Endometrium (tissue), 2 donors: ENCODE data around the gene TANC2.
A peak's percentile ranks its signal among the peaks of the same experiment; 100 is the strongest.
"Not testable (repeated sequence)": the region's sequence is repeated elsewhere in the genome, so short reads cannot be mapped to it uniquely, and the experiment has no call there.

Experiments used
- FAIRE-seq: peaks from 2 replicates; lab custom pipeline; 2012; peaks lifted over from hg19 to GRCh38; lab: Jason Lieb, UNC
- donor health status: control.
- donor health status: control.

Gene TANC2

GRCh38 chr17:62964506-62964905 is 1.5 kb upstream of the TANC2 start:
- no peak for FAIRE-seq

DNA sequence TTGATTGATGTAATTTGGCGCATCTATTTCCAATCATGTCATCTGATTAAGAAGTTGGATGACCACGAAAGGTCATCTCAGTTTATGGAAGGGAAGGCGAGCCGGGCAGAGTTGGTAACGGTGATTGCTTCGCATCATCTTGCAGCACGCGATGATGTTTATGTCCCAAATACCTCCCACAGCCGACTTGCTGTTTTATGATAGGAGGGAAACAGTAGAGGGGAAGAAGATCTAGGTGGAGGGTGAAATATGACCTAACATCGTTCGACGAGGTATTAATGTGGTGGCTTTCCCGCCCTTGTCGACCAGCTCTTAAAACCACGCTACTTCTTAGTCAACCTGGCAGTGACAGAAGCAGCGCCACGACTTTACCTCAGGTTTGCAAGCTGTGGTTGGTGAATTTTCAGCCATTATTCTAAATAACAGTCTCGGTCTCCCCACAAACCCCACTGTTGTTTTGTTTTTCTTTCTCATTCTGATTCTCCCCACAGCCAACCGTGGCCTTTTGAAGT is 805 bp upstream of the TANC2 start:
- no peak for FAIRE-seq

DNA sequence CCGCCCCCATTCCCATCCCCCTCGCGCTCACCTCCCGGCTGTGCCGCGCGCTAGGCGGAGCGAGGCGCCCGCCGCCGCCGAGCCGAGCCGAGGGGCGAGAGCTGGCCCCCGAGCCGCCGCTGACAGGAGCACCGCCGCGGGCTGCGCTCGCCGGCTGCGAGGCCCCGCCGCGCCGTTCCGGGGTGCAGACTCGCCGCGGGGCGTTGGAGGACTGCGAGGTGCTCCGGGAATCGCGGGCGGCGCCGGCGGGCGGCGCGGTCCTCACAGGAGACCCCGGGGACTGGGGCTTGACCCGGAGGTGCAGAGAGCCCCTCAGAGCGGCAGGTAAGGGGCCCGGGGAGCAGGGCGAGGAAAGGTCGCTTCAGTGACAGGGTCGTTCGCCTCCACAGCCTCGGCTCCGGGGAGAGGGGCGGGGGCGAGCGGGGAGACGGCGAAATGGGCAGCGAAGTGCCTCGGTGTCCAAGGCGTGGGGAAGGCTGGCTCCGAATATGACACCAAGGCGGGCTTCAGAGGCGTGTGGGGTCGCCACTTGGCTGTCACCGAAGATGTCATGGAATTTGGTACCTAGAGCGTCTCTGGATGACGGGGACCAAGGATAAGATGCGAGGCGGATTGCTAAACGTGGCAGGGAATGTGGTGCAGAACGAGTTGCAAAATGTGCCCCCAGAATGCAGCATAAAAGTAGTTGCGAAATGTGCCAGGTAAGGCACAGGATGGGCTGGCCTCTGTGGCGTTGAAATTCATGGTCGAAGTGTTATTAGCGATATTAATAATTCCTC is 580 bp downstream of the TANC2 start:
- no peak for FAIRE-seq

DNA sequence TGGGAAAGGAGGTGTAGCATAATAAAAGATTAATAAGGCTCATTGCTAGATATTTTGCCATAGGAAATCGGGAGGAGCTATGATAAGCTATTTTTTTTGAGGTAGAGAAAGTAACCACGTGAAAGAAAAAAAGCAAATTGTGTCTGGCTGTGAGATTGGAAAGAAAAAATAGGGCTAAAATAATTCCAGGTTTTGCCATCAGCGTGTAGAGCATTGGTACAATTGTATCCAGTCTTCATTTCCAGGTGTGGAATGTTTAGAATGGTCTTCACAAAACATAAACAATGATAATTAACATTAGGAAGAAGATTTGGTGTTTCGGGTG is 1.1 kb downstream of the TANC2 start:
- no peak for FAIRE-seq

DNA sequence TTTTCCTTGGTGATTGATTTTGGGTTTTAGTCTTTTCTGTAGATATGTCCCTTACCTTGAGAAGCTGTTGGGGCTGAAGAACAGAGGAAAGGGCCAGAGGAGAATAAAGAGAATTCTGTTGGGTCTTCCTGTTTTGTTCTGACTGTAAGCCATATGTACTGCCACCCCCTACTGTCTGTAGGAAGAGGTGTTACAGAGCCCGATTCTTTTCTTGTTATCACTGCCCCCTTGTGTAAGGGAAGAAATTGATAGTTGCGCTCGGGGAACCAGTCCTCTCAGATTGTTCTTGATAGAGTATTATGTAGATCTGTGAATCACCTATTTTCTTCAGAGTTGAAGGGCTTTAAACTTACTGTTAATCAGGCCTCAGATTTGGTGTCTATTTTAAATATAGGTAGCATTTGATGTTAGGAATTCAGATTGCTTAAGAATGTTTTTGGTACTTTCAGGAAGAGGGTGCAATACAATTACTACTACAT is 2.4 kb downstream of the TANC2 start:
- peak; percentile 93 for FAIRE-seq

- no peak for FAIRE-seq
Observed at GRCh38 chr17:62970610-62971009, 4.6 kb downstream of the TANC2 start.

DNA sequence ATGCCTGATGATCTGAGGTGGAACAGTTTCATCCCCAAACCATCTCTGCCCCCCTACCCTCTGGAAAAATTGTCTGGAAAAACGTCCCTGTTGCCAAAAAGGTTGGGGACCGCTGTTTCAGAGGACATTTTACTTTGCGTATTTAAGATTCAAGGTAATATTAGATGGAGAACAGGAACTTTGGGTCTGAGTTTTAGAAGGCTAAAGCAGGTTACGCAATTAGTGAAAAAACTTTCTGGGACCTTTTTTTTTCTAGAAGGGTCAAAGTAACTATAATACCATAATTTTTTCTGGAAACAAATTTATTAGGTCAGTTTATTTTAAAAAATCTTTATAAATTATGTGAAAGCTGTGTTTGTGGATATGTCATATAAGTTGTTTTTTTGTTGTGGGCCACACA is 5.8 kb downstream of the TANC2 start:
- no peak for FAIRE-seq

- no peak for FAIRE-seq
Observed at GRCh38 chr17:62974788-62975187, 8.8 kb downstream of the TANC2 start.

- no peak for FAIRE-seq
Observed at GRCh38 chr17:62975206-62975605, 9.2 kb downstream of the TANC2 start.

DNA sequence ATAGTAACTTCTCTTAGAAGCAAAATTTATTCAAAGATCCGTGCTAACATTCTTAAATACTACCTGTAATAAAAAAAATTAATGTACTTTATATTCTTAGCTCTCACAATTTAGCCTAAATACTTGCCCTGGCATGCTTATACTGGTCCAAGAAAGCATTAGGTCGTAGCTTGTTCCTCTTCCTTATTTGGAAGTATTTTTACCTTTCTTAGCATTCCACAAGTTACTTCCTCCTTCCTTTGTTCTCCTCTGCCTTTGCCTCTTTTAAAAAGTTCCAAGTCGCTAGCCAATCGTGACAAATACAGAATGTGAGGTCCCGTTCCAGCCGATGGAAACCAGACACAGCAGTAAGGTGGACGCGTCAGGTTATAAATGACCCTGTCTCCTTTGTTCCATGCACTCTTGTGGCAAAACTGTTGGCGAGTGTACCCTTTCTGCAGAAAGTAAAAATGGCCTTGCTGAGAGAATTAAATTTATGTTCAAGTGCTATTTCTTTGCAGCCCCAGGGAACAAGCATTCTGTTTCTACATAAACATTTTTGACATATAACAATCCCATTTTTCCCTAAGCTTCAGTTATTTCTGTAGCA is 10.7 kb downstream of the TANC2 start:
- FAIRE-seq, result not testable (repeated sequence)

- no peak for FAIRE-seq
Observed at GRCh38 chr17:62980842-62981241, 14.8 kb downstream of the TANC2 start.

GRCh38 chr17:62981933-62982332 is 15.9 kb downstream of the TANC2 start:
- no peak for FAIRE-seq

- FAIRE-seq, result no peak
Observed at GRCh38 chr17:62984801-62985200, 18.8 kb downstream of the TANC2 start.

DNA sequence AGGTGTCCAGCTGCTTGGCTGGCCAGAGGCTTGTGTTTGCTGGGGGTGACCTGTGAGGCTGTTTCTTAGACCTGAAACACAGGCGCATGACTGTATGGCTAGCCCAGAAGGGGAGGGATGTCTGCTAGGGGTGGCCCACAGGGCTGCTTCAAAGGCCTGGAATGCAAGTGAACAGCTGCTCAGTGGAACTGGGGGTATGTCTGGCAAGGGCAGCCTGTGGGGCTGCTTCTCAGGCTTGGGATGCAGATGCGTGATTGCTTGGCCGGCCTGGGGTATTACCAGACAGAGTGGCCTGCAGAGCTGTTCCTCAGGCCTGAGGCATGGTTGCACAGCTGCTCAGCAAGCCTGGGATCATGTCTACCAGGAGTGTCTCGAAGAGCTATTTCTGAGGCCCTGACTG is 20.5 kb downstream of the TANC2 start:
- no peak for FAIRE-seq

GRCh38 chr17:62987136-62987535 is 21.1 kb downstream of the TANC2 start:
- FAIRE-seq, result no peak

DNA sequence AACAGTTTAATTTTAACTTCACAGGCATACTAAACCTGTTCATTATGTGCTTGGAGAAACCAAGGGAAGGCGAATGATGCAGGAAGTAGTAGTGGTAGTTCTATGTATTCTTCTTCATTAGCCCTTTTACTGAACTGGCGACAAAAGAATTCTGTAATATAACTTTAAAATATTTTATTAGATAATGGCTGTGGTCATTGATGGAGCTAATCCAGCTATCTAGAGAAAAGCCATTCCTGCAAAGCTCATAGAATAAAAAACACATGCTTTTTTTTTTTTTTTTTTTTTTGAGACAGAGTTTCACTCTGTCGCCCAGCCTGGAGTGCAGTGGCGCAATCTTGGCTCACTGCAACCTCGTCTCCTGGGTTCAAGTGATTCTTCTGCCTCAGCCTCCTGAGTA is 23.5 kb downstream of the TANC2 start:
- FAIRE-seq, result no peak

DNA sequence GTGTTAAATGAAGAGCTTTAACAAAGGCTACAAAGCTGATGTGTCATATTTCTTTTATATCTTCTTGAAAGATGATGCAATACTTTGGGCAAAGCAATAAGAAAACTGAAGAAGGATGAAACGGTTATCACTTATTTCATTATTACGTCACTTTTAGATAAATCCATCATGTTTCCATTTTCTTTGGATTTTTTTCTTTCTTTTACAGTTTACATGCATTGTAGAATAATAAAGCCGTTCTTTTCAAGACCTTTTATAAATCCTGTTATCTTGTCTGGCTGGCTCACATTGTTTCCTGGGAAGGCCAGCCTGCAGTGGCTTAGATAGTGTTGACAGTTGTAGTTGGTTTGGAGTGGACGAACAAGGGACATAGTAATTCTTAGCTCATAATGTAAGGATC is 28.9 kb downstream of the TANC2 start:
- no peak for FAIRE-seq

DNA sequence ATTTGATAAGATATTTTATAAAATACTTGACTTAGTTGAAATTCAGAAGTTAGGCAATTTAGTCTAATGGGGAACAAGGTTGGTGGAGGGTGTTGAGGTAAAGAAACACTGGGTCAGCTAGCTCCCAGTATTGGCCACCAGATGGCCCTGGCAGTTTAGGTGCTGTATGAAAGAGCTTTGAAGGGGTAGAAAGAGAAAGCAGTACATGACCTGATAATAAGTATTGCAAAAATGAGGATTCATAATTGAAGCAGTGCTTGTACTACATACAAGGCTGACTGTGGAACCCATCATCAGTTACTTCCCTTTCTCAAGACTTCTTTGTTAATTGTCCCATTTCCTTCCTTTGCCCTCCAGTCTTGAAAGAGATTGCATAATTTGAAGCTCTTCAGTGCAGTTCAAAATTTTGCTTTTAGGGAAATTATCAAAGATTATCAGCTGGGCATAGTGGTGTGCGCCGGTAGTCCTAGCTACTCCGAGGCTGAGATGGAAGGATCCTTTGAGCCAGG is 29.4 kb downstream of the TANC2 start:
- no peak for FAIRE-seq

GRCh38 chr17:62996221-62996620 is 30.2 kb downstream of the TANC2 start:
- FAIRE-seq, result no peak

DNA sequence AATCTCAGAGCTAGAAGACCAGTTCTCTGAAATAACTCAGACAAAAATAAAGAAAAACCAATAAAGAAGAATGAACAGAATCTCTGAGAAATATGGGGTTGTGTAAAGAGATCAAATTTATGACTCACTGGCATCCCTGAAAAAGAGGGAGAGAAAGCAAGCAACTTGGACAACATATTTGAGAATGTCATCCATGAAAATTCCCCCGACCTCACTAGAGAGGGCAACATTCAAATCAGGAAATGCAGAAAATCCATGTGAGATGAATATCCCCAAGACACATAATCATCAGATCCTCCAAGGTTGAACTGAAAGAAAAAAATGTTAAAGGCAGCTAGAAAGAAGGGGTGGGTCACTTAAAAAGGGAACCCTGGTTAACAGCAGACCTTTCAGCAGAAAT is 32.1 kb downstream of the TANC2 start:
- no peak for FAIRE-seq

GRCh38 chr17:62998665-62999393 is 32.8 kb downstream of the TANC2 start:
- FAIRE-seq, result no peak

GRCh38 chr17:62999736-63000135 is 33.7 kb downstream of the TANC2 start:
- no peak for FAIRE-seq
